ENCODE measurements around the gene FBXO27. TPM values are rescaled to one million over a fixed set of nuclear protein-coding genes. Genes with fewer than 3 reads are reported as not detected.

The FBXO27 gene
- total and polyA plus RNA-seq, 2 of the 4 experiments (the other 2 are of a cell fraction), result 0.18 to 0.50 TPM

GRCh38 chr19:38978326-38978689, 54.0 kb downstream of the FBXO27 start:
- no peak overlapping the region for H3K18ac ChIP-seq (ENCODE audit: low read depth, low read length)
- no peak overlapping the region for H3K27ac ChIP-seq (ENCODE audit: insufficient read depth, low read length)
- H2BK5ac ChIP-seq (ENCODE audit: low read depth, low read length, poor library complexity, severe bottlenecking), result no peak overlapping the region
- H3K14ac ChIP-seq (replicated peaks; ENCODE audit: low read depth, low read length), result no peak overlapping the region
- no peaks in the 10 kb centered on the region; the same call in 1 of the 2 replicates for H3K27me3 ChIP-seq (ENCODE audit: control insufficient read depth, insufficient read depth, low read length)
- no peaks in the 10 kb centered on the region for H3K36me3 ChIP-seq (ENCODE audit: control insufficient read depth, insufficient read depth, low read length)
- peaks cover 7% of the 10 kb centered on the region for H3K4me1 ChIP-seq (ENCODE audit: control insufficient read depth, insufficient read depth, low read length)
- no peak overlapping the region for H2BK120ac ChIP-seq (ENCODE audit: low read depth, low read length)
- dilution Hi-C loops (cut with HindIII; ENCODE audit: low sequenced_read_pairs, unreplicated experiment), result no loop called here
- H3K9ac ChIP-seq (ENCODE audit: low read depth, low read length), result no peak overlapping the region
- no peak overlapping the region for H3K56ac ChIP-seq (ENCODE audit: extremely low read depth, insufficient read depth, low read length)
- no peaks in the 10 kb centered on the region for H4K20me1 ChIP-seq (ENCODE audit: insufficient read depth, low read length)
- H2AK5ac ChIP-seq (ENCODE audit: low read depth, low read length), result no peak overlapping the region
- TF ChIP-seq ELK1 (IDR thresholded peaks at IDR 0.05; ENCODE audit: borderline replicate concordance, low read depth, low read length), result no peak
- TF ChIP-seq FOS (IDR thresholded peaks at IDR 0.05; ENCODE audit: low read depth, low read length), result no peak
- no peak for TF ChIP-seq CEBPB (IDR thresholded peaks at IDR 0.05; ENCODE audit: low read depth, low read length)
- TF ChIP-seq MAFK (IDR thresholded peaks at IDR 0.05; ENCODE audit: low read depth, low read length), result no peak
- TF ChIP-seq MAZ (IDR thresholded peaks at IDR 0.05; ENCODE audit: borderline replicate concordance, low read depth, low read length), result no peak
- no peak for TF ChIP-seq RFX5 (IDR thresholded peaks at IDR 0.05; ENCODE audit: low read depth, low read length)
- TF ChIP-seq MXI1 (IDR thresholded peaks at IDR 0.05; ENCODE audit: borderline replicate concordance, low read depth, low read length), result no peak
- no peak for TF ChIP-seq POLR2A (IDR thresholded peaks at IDR 0.05; ENCODE audit: low read depth, low read length)
- TF ChIP-seq USF2 (IDR thresholded peaks at IDR 0.05; ENCODE audit: low read depth, low read length), result no peak
- TF ChIP-seq SMC3 (IDR thresholded peaks at IDR 0.05; ENCODE audit: low read depth, low read length), result no peak
- no peak for TF ChIP-seq CHD1 (IDR thresholded peaks at IDR 0.05; ENCODE audit: low read depth, low read length)
- TF ChIP-seq RCOR1 (IDR thresholded peaks at IDR 0.05; ENCODE audit: insufficient replicate concordance, low read length), result no peak
- TF ChIP-seq BHLHE40 (IDR thresholded peaks at IDR 0.05; ENCODE audit: low read depth, low read length), result no peak
- TF ChIP-seq NFE2L2 (IDR thresholded peaks at IDR 0.05; ENCODE audit: low read depth, low read length), result no peak
- no peak for TF ChIP-seq RAD21 (IDR thresholded peaks at IDR 0.05; ENCODE audit: low read length)
- no peak for TF ChIP-seq CTCF (conservative IDR thresholded peaks at IDR 0.05; ENCODE audit: low read depth, low read length)
- intact Hi-C loops (cut with micrococcal nuclease), result no loop called here
- H2AK9ac ChIP-seq (replicated peaks; ENCODE audit: low read depth, low read length, poor library complexity), result no peak overlapping the region
- no peak overlapping the region for H4K5ac ChIP-seq (ENCODE audit: low read depth, low read length)
- no peaks in the 10 kb centered on the region for H3K9me1 ChIP-seq (ENCODE audit: insufficient read depth, low read length)
- H3K4ac ChIP-seq (ENCODE audit: low read depth, low read length), result no peak overlapping the region
- BruUV-seq (replicated peaks), result no TSS peak
- H4K91ac ChIP-seq (ENCODE audit: insufficient read depth, low read depth, low read length), result no peak overlapping the region
- H3K4me3 ChIP-seq (ENCODE audit: insufficient read depth, low read depth, low read length), result no peak overlapping the region
- H3K79me1 ChIP-seq (ENCODE audit: low read depth in 1 of 2, low read length in 2 of 2), result peaks cover 0 to 10% of the 10 kb centered on the region in 2 experiments; a peak in 1 of 4 replicates
- H3K9me3 ChIP-seq (ENCODE audit: control insufficient read depth, insufficient read depth, low read length), result peaks cover 3% of the 10 kb centered on the region; the same call in 1 of the 2 replicates
- no peak overlapping the region for H3K4me2 ChIP-seq (ENCODE audit: low read depth, low read length)
- no peak overlapping the region for H2BK20ac ChIP-seq (ENCODE audit: low read depth, low read length)
- H3K23ac ChIP-seq (ENCODE audit: low read depth, low read length), result no peak overlapping the region
- ChIA-PET CTCF (interaction anchor here (0.6 kb wide), 1 partner anchor 349 kb away, joined by 3 read pairs; no protein-coding TSS in a partner anchor), POLR2A (ENCODE audit: unreplicated experiment) (no interaction called here)
- no CpG with 5 or more reads among the region's 3 CpGs for WGBS, 2 experiments (ENCODE audit: extremely low coverage in 2 of 2, insufficient read length in 1 of 2)
- no peak overlapping the region for H2BK15ac ChIP-seq (ENCODE audit: low read depth, low read length)
- in situ Hi-C loops (cut with MboI; ENCODE audit: low sequenced_read_pairs), result no loop called here
- H4K8ac ChIP-seq (ENCODE audit: low read depth in 2 of 2, low read length in 2 of 2), result no peak overlapping the region
- DNase-seq (no peak), ATAC-seq (ENCODE audit: low read depth) (no peak)
- H2AFZ ChIP-seq (replicated peaks; ENCODE audit: low read length, poor library complexity), result no peak overlapping the region

All from IMR-90 (cell line).